ENCODE measurements around the gene C11orf87. TPM values are rescaled to one million over a fixed set of nuclear protein-coding genes. Genes with fewer than 3 reads are reported as not detected.

C11orf87 gene
- total RNA-seq, 3 donors from 2014 or later = not detected

DNA sequence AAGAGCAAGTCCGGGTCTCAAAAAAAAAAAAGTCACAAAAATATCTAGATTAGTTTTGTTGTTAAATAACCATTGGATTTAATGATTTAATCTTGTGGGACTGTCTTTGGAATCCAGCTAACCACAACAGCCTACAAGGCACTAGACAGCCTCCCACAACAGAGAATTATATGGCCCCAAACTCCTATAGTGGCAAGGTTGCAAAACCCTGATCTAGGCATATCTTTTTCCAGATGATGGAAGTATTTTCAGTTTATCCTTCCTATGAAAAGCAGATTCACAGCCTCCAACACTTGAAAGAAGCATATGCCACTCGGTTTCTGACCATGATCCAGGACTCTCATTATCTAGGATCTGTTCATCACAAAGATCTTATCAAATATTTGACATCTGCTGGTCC lies 5.4 kb upstream of the C11orf87 start:
- TF ChIP-seq, protein P1, sequence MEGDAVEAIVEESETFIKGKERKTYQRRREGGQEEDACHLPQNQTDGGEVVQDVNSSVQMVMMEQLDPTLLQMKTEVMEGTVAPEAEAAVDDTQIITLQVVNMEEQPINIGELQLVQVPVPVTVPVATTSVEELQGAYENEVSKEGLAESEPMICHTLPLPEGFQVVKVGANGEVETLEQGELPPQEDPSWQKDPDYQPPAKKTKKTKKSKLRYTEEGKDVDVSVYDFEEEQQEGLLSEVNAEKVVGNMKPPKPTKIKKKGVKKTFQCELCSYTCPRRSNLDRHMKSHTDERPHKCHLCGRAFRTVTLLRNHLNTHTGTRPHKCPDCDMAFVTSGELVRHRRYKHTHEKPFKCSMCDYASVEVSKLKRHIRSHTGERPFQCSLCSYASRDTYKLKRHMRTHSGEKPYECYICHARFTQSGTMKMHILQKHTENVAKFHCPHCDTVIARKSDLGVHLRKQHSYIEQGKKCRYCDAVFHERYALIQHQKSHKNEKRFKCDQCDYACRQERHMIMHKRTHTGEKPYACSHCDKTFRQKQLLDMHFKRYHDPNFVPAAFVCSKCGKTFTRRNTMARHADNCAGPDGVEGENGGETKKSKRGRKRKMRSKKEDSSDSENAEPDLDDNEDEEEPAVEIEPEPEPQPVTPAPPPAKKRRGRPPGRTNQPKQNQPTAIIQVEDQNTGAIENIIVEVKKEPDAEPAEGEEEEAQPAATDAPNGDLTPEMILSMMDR (IDR thresholded peaks at IDR 0.05) = no peak
- intact Hi-C loops (cut with DNase I, micrococcal nuclease) = no loop called here
- Histone ChIP-seq H3K4me1 (ENCODE audit: low read depth) (no peaks in the 10 kb centered on the region), H3K4me3 (no peak overlapping the region), H3K36me3 (ENCODE audit: low read depth) (no peaks in the 10 kb centered on the region), H3K9me3 (no peaks in the 10 kb centered on the region)
- ATAC-seq = no peak
- no peak for DNase-seq

DNA sequence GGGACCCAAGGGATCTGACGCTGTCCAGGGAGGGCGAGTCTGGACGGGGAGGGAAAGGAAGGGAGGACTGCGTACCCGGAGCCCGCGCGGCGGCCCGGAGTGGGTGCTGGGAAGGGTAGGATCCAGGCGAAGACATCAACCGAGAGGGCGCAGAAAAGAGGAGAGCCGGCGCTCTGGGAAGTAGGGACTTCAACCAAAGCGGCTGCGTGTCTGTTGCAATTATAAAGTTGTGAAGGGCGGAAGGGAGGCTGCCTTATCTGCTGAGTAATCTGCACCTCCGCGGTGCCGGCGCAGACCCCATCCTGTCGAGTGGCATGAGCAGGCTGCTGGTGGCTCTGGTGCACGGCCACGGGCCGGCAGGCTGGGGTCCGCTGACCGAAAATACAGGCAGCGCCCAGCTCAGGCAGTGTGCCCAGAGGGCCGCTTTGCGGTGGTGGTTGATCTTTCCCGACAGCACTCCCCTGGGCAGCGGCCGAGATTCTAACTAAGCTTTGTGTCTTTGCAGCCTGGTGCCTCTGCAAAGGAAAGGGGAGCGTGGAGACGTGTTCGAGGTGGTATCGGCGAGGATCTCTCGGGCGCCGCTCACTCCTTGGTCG lies 978 bp downstream of the C11orf87 start:
- Histone ChIP-seq H3K36me3 (ENCODE audit: low read depth) (no peaks in the 10 kb centered on the region), H3K4me3 (no peak overlapping the region), H3K4me1 (ENCODE audit: low read depth) (no peaks in the 10 kb centered on the region), H3K9me3 (no peaks in the 10 kb centered on the region)
- TF ChIP-seq, protein P1 (IDR thresholded peaks at IDR 0.05) = no peak
- intact Hi-C loops (cut with DNase I, micrococcal nuclease) = no loop called here
- ATAC-seq = no peak
- no peak for DNase-seq

DNA sequence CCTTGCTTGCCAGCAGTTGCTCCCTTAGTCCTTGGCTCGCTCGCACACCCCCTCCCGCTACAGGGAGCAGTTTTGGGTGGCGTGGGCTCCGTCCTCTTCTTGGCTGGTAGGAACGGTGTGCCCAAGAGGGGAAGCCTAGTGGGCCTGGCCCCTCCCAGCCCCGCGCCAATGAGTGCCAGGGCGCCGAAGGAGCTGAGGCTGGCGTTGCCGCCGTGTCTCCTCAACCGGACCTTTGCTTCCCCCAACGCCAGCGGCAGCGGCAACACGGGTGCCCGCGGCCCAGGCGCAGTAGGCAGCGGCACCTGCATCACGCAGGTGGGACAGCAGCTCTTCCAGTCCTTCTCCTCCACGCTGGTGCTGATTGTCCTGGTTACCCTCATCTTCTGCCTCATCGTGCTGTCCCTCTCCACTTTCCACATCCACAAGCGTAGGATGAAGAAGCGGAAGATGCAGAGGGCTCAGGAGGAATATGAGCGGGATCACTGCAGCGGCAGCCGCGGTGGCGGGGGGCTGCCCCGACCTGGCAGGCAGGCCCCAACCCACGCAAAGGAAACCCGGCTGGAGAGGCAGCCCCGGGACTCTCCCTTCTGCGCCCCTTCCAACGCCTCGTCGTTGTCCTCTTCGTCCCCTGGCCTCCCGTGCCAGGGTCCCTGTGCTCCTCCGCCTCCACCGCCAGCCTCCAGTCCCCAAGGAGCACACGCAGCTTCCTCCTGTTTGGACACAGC lies 1.6 kb downstream of the C11orf87 start:
- Histone ChIP-seq H3K4me3 (no peak overlapping the region), H3K9me3 (no peaks in the 10 kb centered on the region), H3K36me3 (ENCODE audit: low read depth) (no peaks in the 10 kb centered on the region), H3K4me1 (ENCODE audit: low read depth) (no peaks in the 10 kb centered on the region)
- TF ChIP-seq, protein P1 (IDR thresholded peaks at IDR 0.05) = no peak
- ATAC-seq (no peak), DNase-seq (peak in 1 of 3 donors; percentile 37)
- intact Hi-C loops (cut with DNase I, micrococcal nuclease) = no loop called here

DNA sequence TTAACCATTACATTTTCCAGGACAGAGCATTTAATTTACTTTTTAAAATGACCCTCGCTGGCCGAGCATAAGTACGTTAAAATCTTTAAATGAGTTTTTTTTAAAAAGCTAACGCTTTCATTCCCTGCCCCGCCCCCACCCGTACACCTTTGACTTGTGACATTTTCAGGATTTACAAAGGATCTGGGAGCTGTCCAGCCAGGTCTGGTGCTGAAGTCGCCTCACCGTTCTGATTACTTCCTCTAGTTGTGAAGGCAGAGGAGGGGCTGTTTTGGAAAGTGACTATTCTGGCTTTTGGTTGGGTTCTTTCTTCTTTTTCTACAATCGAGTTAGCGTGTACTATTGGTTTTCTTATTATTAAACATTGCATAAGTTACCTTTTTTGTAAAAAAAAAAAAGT lies 2.9 kb downstream of the C11orf87 start:
- no peak for ATAC-seq
- no peak overlapping the region for H3K4me3 ChIP-seq
- peak in 1 of 3 donors; percentile 29 for DNase-seq
- intact Hi-C loops (cut with DNase I, micrococcal nuclease) = no loop called here
- H3K4me1 ChIP-seq (ENCODE audit: low read depth) = no peaks in the 10 kb centered on the region
- TF ChIP-seq, protein P1 (IDR thresholded peaks at IDR 0.05) = no peak
- no peaks in the 10 kb centered on the region for H3K9me3 ChIP-seq
- no peaks in the 10 kb centered on the region for H3K36me3 ChIP-seq (ENCODE audit: low read depth)

DNA sequence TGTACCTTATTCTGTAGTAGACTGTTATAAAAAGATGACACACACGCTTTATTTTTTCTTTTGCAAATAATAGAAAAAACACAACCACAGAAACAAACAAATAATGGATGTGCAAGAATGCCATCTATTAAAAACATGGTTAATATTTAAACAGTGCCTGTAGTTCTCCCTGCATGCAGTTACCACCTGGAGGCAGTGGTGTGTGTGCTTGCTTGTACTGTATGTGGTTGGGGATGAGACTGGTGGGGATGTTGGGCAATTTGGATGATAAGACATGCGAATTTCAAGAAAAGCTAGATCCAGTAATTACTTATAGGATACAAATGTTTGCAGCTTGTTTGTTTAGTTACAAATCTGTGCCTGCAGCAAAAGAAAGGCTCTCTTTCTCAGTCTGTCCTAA lies 3.6 kb downstream of the C11orf87 start:
- intact Hi-C loops (cut with DNase I, micrococcal nuclease) = no loop called here
- no peaks in the 10 kb centered on the region for H3K4me1 ChIP-seq (ENCODE audit: low read depth)
- H3K9me3 ChIP-seq = no peaks in the 10 kb centered on the region
- H3K4me3 ChIP-seq = no peak overlapping the region
- no peaks in the 10 kb centered on the region for H3K36me3 ChIP-seq (ENCODE audit: low read depth)
- ATAC-seq (no peak), DNase-seq (no peak)
- TF ChIP-seq, protein P1 (IDR thresholded peaks at IDR 0.05) = no peak
